Measurements from ENCODE around the gene HORMAD2.

HORMAD2 gene

DNA sequence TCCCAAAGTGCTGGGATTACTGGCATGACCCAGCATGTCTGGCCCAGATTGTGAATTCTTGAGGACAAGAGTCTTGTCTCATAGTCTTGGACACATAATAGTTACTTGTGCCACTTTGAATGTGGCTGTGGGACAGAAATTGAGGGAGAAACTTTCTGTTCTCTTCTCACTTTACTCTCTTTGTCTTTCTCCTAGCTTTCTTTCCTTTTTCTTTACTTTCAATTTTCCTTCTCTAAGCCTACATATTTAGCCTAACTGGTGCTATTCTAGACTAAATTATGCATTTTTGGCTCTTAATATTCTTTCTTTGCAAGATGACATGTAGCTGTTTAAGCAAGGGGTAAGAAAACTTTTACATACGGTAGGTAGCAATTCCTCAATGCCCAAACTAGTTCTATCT lies 33.2 kb downstream of the HORMAD2 start:
- no peak for ATAC-seq
- no peak for TF ChIP-seq SNAI2 (CRISPR knock-in tag; IDR thresholded peaks at IDR 0.05)
- no peak for TF ChIP-seq TOX (CRISPR knock-in tag; IDR thresholded peaks at IDR 0.05; ENCODE audit: borderline replicate concordance)
- TF ChIP-seq OSR1 (CRISPR knock-in tag; IDR thresholded peaks at IDR 0.05): no peak
- TF ChIP-seq, protein P1, sequence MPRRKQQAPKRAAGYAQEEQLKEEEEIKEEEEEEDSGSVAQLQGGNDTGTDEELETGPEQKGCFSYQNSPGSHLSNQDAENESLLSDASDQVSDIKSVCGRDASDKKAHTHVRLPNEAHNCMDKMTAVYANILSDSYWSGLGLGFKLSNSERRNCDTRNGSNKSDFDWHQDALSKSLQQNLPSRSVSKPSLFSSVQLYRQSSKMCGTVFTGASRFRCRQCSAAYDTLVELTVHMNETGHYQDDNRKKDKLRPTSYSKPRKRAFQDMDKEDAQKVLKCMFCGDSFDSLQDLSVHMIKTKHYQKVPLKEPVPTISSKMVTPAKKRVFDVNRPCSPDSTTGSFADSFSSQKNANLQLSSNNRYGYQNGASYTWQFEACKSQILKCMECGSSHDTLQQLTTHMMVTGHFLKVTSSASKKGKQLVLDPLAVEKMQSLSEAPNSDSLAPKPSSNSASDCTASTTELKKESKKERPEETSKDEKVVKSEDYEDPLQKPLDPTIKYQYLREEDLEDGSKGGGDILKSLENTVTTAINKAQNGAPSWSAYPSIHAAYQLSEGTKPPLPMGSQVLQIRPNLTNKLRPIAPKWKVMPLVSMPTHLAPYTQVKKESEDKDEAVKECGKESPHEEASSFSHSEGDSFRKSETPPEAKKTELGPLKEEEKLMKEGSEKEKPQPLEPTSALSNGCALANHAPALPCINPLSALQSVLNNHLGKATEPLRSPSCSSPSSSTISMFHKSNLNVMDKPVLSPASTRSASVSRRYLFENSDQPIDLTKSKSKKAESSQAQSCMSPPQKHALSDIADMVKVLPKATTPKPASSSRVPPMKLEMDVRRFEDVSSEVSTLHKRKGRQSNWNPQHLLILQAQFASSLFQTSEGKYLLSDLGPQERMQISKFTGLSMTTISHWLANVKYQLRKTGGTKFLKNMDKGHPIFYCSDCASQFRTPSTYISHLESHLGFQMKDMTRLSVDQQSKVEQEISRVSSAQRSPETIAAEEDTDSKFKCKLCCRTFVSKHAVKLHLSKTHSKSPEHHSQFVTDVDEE (CRISPR knock-in tag; IDR thresholded peaks at IDR 0.05): no peak
- no peak for TF ChIP-seq RARB (CRISPR knock-in tag; IDR thresholded peaks at IDR 0.05)
- TF ChIP-seq, protein P2, sequence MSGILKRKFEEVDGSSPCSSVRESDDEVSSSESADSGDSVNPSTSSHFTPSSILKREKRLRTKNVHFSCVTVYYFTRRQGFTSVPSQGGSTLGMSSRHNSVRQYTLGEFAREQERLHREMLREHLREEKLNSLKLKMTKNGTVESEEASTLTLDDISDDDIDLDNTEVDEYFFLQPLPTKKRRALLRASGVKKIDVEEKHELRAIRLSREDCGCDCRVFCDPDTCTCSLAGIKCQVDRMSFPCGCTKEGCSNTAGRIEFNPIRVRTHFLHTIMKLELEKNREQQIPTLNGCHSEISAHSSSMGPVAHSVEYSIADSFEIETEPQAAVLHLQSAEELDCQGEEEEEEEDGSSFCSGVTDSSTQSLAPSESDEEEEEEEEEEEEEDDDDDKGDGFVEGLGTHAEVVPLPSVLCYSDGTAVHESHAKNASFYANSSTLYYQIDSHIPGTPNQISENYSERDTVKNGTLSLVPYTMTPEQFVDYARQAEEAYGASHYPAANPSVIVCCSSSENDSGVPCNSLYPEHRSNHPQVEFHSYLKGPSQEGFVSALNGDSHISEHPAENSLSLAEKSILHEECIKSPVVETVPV (CRISPR knock-in tag; IDR thresholded peaks at IDR 0.05): no peak
- TF ChIP-seq, protein P3, sequence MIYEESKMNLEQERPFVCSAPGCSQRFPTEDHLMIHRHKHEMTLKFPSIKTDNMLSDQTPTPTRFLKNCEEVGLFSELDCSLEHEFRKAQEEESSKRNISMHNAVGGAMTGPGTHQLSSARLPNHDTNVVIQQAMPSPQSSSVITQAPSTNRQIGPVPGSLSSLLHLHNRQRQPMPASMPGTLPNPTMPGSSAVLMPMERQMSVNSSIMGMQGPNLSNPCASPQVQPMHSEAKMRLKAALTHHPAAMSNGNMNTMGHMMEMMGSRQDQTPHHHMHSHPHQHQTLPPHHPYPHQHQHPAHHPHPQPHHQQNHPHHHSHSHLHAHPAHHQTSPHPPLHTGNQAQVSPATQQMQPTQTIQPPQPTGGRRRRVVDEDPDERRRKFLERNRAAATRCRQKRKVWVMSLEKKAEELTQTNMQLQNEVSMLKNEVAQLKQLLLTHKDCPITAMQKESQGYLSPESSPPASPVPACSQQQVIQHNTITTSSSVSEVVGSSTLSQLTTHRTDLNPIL (CRISPR knock-in tag; IDR thresholded peaks at IDR 0.05; ENCODE audit: low read depth): no peak
- TF ChIP-seq ESRRG (CRISPR knock-in tag; IDR thresholded peaks at IDR 0.05): no peak
- no peak for TF ChIP-seq ARNTL (CRISPR knock-in tag; IDR thresholded peaks at IDR 0.05; ENCODE audit: borderline replicate concordance, low read depth)

DNA sequence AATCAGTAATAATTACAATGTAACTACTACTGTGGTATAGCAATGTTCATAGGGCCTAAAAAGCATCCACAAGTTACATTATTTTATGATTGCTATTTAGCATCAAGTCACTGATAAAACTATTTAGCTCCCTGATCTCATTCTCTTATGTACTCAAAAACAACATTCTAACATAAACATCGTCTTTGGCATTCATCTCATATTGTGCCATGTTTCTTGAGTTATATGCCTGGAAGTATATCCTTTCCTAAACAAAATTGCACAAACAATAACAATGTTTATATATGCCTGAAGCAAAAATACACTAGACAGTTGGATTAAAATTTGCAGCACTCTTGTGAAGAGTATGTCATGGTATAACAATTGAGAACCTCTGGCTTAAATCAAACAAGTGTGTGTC lies 34.1 kb downstream of the HORMAD2 start:
- TF ChIP-seq CSDC2 (CRISPR knock-in tag; IDR thresholded peaks at IDR 0.05) (no peak), ZNF565 (CRISPR knock-in tag; conservative IDR thresholded peaks at IDR 0.05; ENCODE audit: low read depth) (no peak), TOX (CRISPR knock-in tag; IDR thresholded peaks at IDR 0.05; ENCODE audit: borderline replicate concordance) (no peak), ZNF8 (CRISPR knock-in tag; IDR thresholded peaks at IDR 0.05) (no peak), RARB (CRISPR knock-in tag; IDR thresholded peaks at IDR 0.05) (no peak), ZFP3 (CRISPR knock-in tag; IDR thresholded peaks at IDR 0.05) (no peak)
- TF ChIP-seq, protein P3 (CRISPR knock-in tag; IDR thresholded peaks at IDR 0.05; ENCODE audit: low read depth): no peak
- ATAC-seq: no peak

DNA sequence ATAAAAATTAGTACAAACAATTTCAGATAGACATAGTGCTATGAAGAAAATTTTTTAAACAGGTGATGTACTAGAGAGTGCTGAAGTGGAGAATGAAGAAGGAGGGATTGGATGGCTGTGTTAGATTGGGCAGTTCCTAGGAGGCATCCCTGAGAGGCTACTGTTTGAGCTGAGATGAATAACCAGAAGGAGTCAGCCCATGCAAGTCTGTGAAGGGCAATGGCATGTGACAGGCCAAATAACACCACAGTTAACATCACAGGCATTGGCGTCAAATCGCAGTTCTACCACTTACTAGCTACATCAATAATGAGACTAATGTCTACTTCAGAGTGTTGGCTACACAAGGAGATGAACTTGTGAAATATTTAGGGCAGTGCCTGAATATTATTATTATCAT lies 35.4 kb downstream of the HORMAD2 start:
- ATAC-seq: no peak
- TF ChIP-seq, protein P2 (CRISPR knock-in tag; IDR thresholded peaks at IDR 0.05): no peak
- no peak for TF ChIP-seq BACH2 (CRISPR knock-in tag; IDR thresholded peaks at IDR 0.05; ENCODE audit: borderline replicate concordance)
- TF ChIP-seq ZNF565 (CRISPR knock-in tag; conservative IDR thresholded peaks at IDR 0.05; ENCODE audit: low read depth): no peak
- TF ChIP-seq, protein P3 (CRISPR knock-in tag; IDR thresholded peaks at IDR 0.05; ENCODE audit: low read depth): no peak
- no peak for TF ChIP-seq ARNTL (CRISPR knock-in tag; IDR thresholded peaks at IDR 0.05; ENCODE audit: borderline replicate concordance, low read depth)
- no peak for TF ChIP-seq GLIS3 (CRISPR knock-in tag; IDR thresholded peaks at IDR 0.05)
- TF ChIP-seq ZC3H10 (CRISPR knock-in tag; IDR thresholded peaks at IDR 0.05): no peak
- no peak for TF ChIP-seq ZNF8 (CRISPR knock-in tag; IDR thresholded peaks at IDR 0.05)
- no peak for TF ChIP-seq ZFP3 (CRISPR knock-in tag; IDR thresholded peaks at IDR 0.05)
- TF ChIP-seq TOX (CRISPR knock-in tag; IDR thresholded peaks at IDR 0.05; ENCODE audit: borderline replicate concordance): no peak
- TF ChIP-seq CSDC2 (CRISPR knock-in tag; IDR thresholded peaks at IDR 0.05): no peak
- TF ChIP-seq SNAI2 (CRISPR knock-in tag; IDR thresholded peaks at IDR 0.05): no peak
- TF ChIP-seq, protein P1 (CRISPR knock-in tag; IDR thresholded peaks at IDR 0.05): no peak
- TF ChIP-seq ZFP30 (CRISPR knock-in tag; IDR thresholded peaks at IDR 0.05): no peak
- no peak for TF ChIP-seq PPARA (CRISPR knock-in tag; IDR thresholded peaks at IDR 0.05; ENCODE audit: borderline replicate concordance)
- TF ChIP-seq, protein P4, sequence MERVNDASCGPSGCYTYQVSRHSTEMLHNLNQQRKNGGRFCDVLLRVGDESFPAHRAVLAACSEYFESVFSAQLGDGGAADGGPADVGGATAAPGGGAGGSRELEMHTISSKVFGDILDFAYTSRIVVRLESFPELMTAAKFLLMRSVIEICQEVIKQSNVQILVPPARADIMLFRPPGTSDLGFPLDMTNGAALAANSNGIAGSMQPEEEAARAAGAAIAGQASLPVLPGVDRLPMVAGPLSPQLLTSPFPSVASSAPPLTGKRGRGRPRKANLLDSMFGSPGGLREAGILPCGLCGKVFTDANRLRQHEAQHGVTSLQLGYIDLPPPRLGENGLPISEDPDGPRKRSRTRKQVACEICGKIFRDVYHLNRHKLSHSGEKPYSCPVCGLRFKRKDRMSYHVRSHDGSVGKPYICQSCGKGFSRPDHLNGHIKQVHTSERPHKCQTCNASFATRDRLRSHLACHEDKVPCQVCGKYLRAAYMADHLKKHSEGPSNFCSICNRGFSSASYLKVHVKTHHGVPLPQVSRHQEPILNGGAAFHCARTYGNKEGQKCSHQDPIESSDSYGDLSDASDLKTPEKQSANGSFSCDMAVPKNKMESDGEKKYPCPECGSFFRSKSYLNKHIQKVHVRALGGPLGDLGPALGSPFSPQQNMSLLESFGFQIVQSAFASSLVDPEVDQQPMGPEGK (CRISPR knock-in tag; IDR thresholded peaks at IDR 0.05; ENCODE audit: borderline replicate concordance): no peak
- TF ChIP-seq ZNF70 (CRISPR knock-in tag; IDR thresholded peaks at IDR 0.05): no peak
- no peak for TF ChIP-seq ISL1 (CRISPR knock-in tag; IDR thresholded peaks at IDR 0.05)
